ENCODE measurements around the gene PCK1. TPM values are rescaled to one million over a fixed set of nuclear protein-coding genes. Genes with fewer than 3 reads are reported as not detected.

The PCK1 gene
- polyA plus RNA-seq, 3 donors = not detected

GRCh38 chr20:57548177-57549058 is 12.5 kb upstream of the PCK1 start:
- DNase-seq = no peak
- no peak for TF ChIP-seq CTCF (IDR thresholded peaks at IDR 0.05)

GRCh38 chr20:57552471-57552870 is 8.4 kb upstream of the PCK1 start:
- Histone ChIP-seq H3K4me1 (ENCODE audit: control insufficient read depth in 1 of 2, insufficient read depth in 2 of 2, low read length in 2 of 2) (no peaks in the 10 kb centered on the region), H3K27ac (ENCODE audit: low read depth in 1 of 2, low read length in 2 of 2) (no peak overlapping the region), H3K79me2 (ENCODE audit: insufficient read depth, low read length) (no peaks in the 10 kb centered on the region), H3K4me3 (replicated peaks in 1 of 3; ENCODE audit: low read depth in 2 of 3, low read length in 3 of 3) (no peak overlapping the region), H2AFZ (ENCODE audit: insufficient read depth, low read depth, low read length, poor library complexity, severe bottlenecking) (no peak overlapping the region), H3K9ac (ENCODE audit: insufficient read depth, low read length, poor library complexity, severe bottlenecking) (no peak overlapping the region), H4K20me1 (ENCODE audit: insufficient read depth, low read length) (no peaks in the 10 kb centered on the region), H3K36me3 (replicated peaks in 1 of 2; ENCODE audit: control insufficient read depth in 1 of 2, insufficient read depth in 2 of 2, low read length in 2 of 2) (no peaks in the 10 kb centered on the region), H3K9me3 (replicated peaks in 1 of 2; ENCODE audit: control insufficient read depth in 1 of 2, insufficient read depth in 1 of 2, low read length in 2 of 2) (no peaks in the 10 kb centered on the region), H3K27me3 (ENCODE audit: control insufficient read depth in 2 of 2, insufficient read depth in 2 of 2, low read length in 2 of 2) (no peaks in the 10 kb centered on the region), H3K4me2 (replicated peaks; ENCODE audit: extremely low read depth, low read length, poor library complexity, severe bottlenecking) (no peak overlapping the region)
- no peak overlapping the region for H3K27ac Mint-ChIP-seq
- 88% methylated on average over 5 of the region's 6 CpGs for WGBS (ENCODE audit: insufficient coverage)
- no peak for DNase-seq
- no peak overlapping the region for H3K4me3 Mint-ChIP-seq
- intact Hi-C loops (cut with micrococcal nuclease) = no loop called here
- no peak for TF ChIP-seq CTCF (IDR thresholded peaks at IDR 0.05)
- no peaks in the 10 kb centered on the region for H3K36me3 Mint-ChIP-seq
- peaks cover 6 to 29% (median 7%) of the 10 kb centered on the region in 3 donors for H3K27me3 Mint-ChIP-seq (ENCODE audit: low read depth in 3 of 3)
- no peaks in the 10 kb centered on the region for H3K4me1 Mint-ChIP-seq
- no peaks in the 10 kb centered on the region for H3K9me3 Mint-ChIP-seq

More at GRCh38 chr20:57548177-57549058, 12.5 kb upstream of the PCK1 start:
- Mint-ChIP-seq H3K4me1 (no peaks in the 10 kb centered on the region), H3K9me3 (peaks cover 0 to 2% (median 0%) of the 10 kb centered on the region in 7 donors), H3K36me3 (no peaks in the 10 kb centered on the region), H3K27ac (no peak overlapping the region), H3K4me3 (no peak overlapping the region), H3K27me3 (ENCODE audit: low read depth in 3 of 3) (peaks cover 8 to 23% (median 12%) of the 10 kb centered on the region in 3 donors)
- Histone ChIP-seq H3K79me2 (ENCODE audit: insufficient read depth, low read length) (no peaks in the 10 kb centered on the region), H3K4me3 (replicated peaks in 1 of 3; ENCODE audit: low read depth in 2 of 3, low read length in 3 of 3) (no peak overlapping the region), H3K27ac (ENCODE audit: low read depth in 1 of 2, low read length in 2 of 2) (no peak overlapping the region), H3K9ac (ENCODE audit: insufficient read depth, low read length, poor library complexity, severe bottlenecking) (no peak overlapping the region), H3K9me3 (replicated peaks in 1 of 2; ENCODE audit: control insufficient read depth in 1 of 2, insufficient read depth in 1 of 2, low read length in 2 of 2) (no peaks in the 10 kb centered on the region), H2AFZ (ENCODE audit: insufficient read depth, low read depth, low read length, poor library complexity, severe bottlenecking) (no peak overlapping the region), H3K36me3 (replicated peaks in 1 of 2; ENCODE audit: control insufficient read depth in 1 of 2, insufficient read depth in 2 of 2, low read length in 2 of 2) (no peaks in the 10 kb centered on the region), H3K4me1 (ENCODE audit: control insufficient read depth in 1 of 2, insufficient read depth in 2 of 2, low read length in 2 of 2) (no peaks in the 10 kb centered on the region), H3K27me3 (ENCODE audit: control insufficient read depth in 2 of 2, insufficient read depth in 2 of 2, low read length in 2 of 2) (peaks cover 5 to 6% of the 10 kb centered on the region in 2 donors), H4K20me1 (ENCODE audit: insufficient read depth, low read length) (no peaks in the 10 kb centered on the region), H3K4me2 (replicated peaks; ENCODE audit: extremely low read depth, low read length, poor library complexity, severe bottlenecking) (no peak overlapping the region)
- WGBS (ENCODE audit: insufficient coverage) = 90% methylated on average over 16 of the region's 21 CpGs
- intact Hi-C loops (cut with micrococcal nuclease) = no loop called here

Data from CD14-positive monocyte (primary cell).